SHP77 treated with DMSO at 0.1 percent for 48 hours (cell line): Measurements from ENCODE around the gene PDE3B.
A peak's percentile ranks its signal among the peaks of the same experiment; 100 is the strongest.
"Not testable (repeated sequence)": the region's sequence is repeated elsewhere in the genome, so short reads cannot be mapped to it uniquely, and the experiment has no call there.

Experiments used
- DNase-seq: peaks from one replicate; lab custom pipeline; 2025; lab: John Stamatoyannopoulos, UW

The PDE3B gene

GRCh38 chr11:14642453-14642852 lies 1.2 kb upstream of the PDE3B start:
- no peak for DNase-seq

- no peak for DNase-seq
Measured at GRCh38 chr11:14642873-14643696, 519 bp upstream of the PDE3B start.

GRCh38 chr11:14644226-14645014 lies 816 bp downstream of the PDE3B start:
- DNase-seq: no peak

GRCh38 chr11:14645015-14645912 lies 1.7 kb downstream of the PDE3B start:
- peak; percentile 8 for DNase-seq

- no peak for DNase-seq
Measured at GRCh38 chr11:14645985-14646900, 2.6 kb downstream of the PDE3B start.

GRCh38 chr11:14650064-14650463 lies 6.5 kb downstream of the PDE3B start:
- DNase-seq: no peak

GRCh38 chr11:14653090-14653489 lies 9.5 kb downstream of the PDE3B start:
- no peak for DNase-seq

- no peak for DNase-seq
Measured at GRCh38 chr11:14655435-14655834, 11.8 kb downstream of the PDE3B start.

- no peak for DNase-seq
Measured at GRCh38 chr11:14656536-14657457, 13.2 kb downstream of the PDE3B start.

GRCh38 chr11:14657841-14658240 lies 14.2 kb downstream of the PDE3B start:
- DNase-seq: no peak

- DNase-seq: not testable (repeated sequence)
Measured at GRCh38 chr11:14664926-14665325, 21.3 kb downstream of the PDE3B start.

GRCh38 chr11:14667329-14667728 lies 23.7 kb downstream of the PDE3B start:
- DNase-seq: not testable (repeated sequence)

GRCh38 chr11:14668731-14669301 lies 25.2 kb downstream of the PDE3B start:
- DNase-seq: no peak

- no peak for DNase-seq
Measured at GRCh38 chr11:14669499-14669898, 25.9 kb downstream of the PDE3B start.

- no peak for DNase-seq
Measured at GRCh38 chr11:14669958-14670357, 26.4 kb downstream of the PDE3B start.

- no peak for DNase-seq
Measured at GRCh38 chr11:14672635-14673034, 29.0 kb downstream of the PDE3B start.

- DNase-seq: no peak
Measured at GRCh38 chr11:14673421-14673820, 29.8 kb downstream of the PDE3B start.

GRCh38 chr11:14673824-14674405 lies 30.3 kb downstream of the PDE3B start:
- no peak for DNase-seq

GRCh38 chr11:14676068-14676467 lies 32.5 kb downstream of the PDE3B start:
- DNase-seq: no peak
